Esophagus squamous epithelium (tissue), 5 donors: ENCODE results near the gene ITGB5. TPM values are rescaled to one million over a fixed set of nuclear protein-coding genes. Genes with fewer than 3 reads are reported as not detected.

Source experiments
- DNase-seq: peaks from one replicate; lab custom pipeline; 2025; lab: John Stamatoyannopoulos, UW
- H3K27ac ChIP-seq, 4 donors: fragments of 200-600 bp; sonication (generic); one replicate each; pipeline ENCODE4 v1.5.1; 2016 to 2019; ENCODE audit warnings: mild to moderate bottlenecking in 1 of 4
- H3K27me3 ChIP-seq, 4 donors: fragments of 200-600 bp; sonication (generic); 1 replicate in 3 of 4; 2 replicates in 1 of 4; pipeline versions ENCODE4 v1.5.1 to v1.6.0; 2017 to 2021; ENCODE audit warnings: antibody characterized with exemption in 1 of 4
- H3K36me3 ChIP-seq, 3 donors: fragments of 200-600 bp; sonication (generic); one replicate each; pipeline ENCODE4 v1.5.1; 2016 to 2019
- H3K4me1 ChIP-seq, 3 donors: fragments of 200-600 bp; sonication (generic); one replicate each; pipeline ENCODE4 v1.5.1; 2017 to 2019
- H3K4me3 ChIP-seq, 4 donors: fragments of 200-600 bp; sonication (generic); 1 replicate in 3 of 4; 2 replicates in 1 of 4; pipeline ENCODE4 v1.5.1; 2016 to 2019; ENCODE audit warnings: mild to moderate bottlenecking in 2 of 4, moderate library complexity in 1 of 4
- H3K9me3 ChIP-seq, 3 donors: fragments of 200-600 bp; sonication (generic); one replicate each; pipeline ENCODE4 v1.5.1; 2016 to 2019
- CTCF ChIP-seq, 6 experiments: fragments of 450-650 bp in 4 of 6; fragments of 200-600 bp in 2 of 6; sonication (generic) in 2 of 6; IDR thresholded peaks; one replicate each; pipeline ENCODE4 v1.5.1; 2016 to 2019; ENCODE audit warnings: antibody characterized with exemption in 6 of 6, mild to moderate bottlenecking in 4 of 6, moderate library complexity in 4 of 6
- POLR2A ChIP-seq, 4 donors: fragments of 450-650 bp; IDR thresholded peaks; one replicate each; pipeline ENCODE4 v1.6.1; 2017; ENCODE audit warnings: antibody characterized with exemption in 4 of 4, mild to moderate bottlenecking in 4 of 4, moderate library complexity in 3 of 4
- WGBS, 2 donors: methylation state at CpG; one replicate each; pipeline ENCODE4 v1.1.5; 2018; 5-methylcytosine and 5-hydroxymethylcytosine counted together
- intact Hi-C: fragments of 100-400 bp; cut with DNase I; formaldehyde crosslinking; loops from one replicate; pipeline ENCODE4 v1.15.0; 2022
- total RNA-seq, 4 donors: library from RNA; depleted of rRNA; stranded (reverse); fragments of >200 nt; gene quantifications; one replicate each; pipeline ENCODE4 v1.1.0, GENCODE V29; 2016
- donor health status: DM: yes; HTN: yes; CAD: no.

The ITGB5 gene
- total RNA-seq, 4 donors from 2014 or later = 68.4 to 114 (median 79.7) TPM

DNA sequence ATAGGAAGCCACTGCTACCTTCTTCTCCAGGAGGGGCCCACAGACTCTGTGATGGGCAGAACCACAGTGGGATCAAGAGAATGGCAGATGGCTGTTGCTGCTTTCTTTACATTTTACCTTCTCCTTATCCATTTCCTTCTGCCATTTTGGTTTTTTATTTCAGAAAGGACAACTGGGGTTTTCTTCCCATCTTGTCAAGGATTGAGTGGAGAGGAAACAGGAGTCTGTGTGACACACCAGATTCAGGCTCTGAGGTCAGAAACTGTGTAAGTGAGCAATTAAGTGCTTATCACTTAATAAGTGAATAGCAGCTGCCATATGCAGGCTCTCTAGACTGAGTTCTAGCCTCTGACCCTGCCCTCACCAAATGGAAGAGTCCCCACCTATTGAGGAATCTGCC is 47.3 kb downstream of the ITGB5 start:
- H3K27ac ChIP-seq = peak overlapping the region in 1 of 4 donors; percentile 16

GRCh38 chr3:124838963-124839362 is 48.2 kb downstream of the ITGB5 start:
- Histone ChIP-seq H3K9me3 (no peaks in the 10 kb centered on the region), H3K27me3 (no peaks in the 10 kb centered on the region), H3K4me3 (no peak overlapping the region), H3K36me3 (peaks cover 0 to 50% (median 9%) of the 10 kb centered on the region in 3 donors), H3K4me1 (peaks cover 30 to 57% (median 39%) of the 10 kb centered on the region in 3 donors), H3K27ac (peak overlapping the region in 3 of 4 donors; percentile 2 to 76 (median 76))
- intact Hi-C loops = no loop called here
- WGBS, 2 donors = 26 to 53% methylated on average over 2 to 3 of the region's 3 CpGs
- TF ChIP-seq POLR2A (IDR thresholded peaks at IDR 0.05) = no peak
- TF ChIP-seq CTCF (IDR thresholded peaks at IDR 0.05) = no peak
- DNase-seq = no peak

More for the DNA sequence above, 47.3 kb downstream of the ITGB5 start:
- H3K36me3 ChIP-seq = peaks cover 0 to 50% (median 9%) of the 10 kb centered on the region in 3 donors
- no peak for DNase-seq
- no peaks in the 10 kb centered on the region for H3K27me3 ChIP-seq
- intact Hi-C loops = no loop called here
- no peaks in the 10 kb centered on the region for H3K9me3 ChIP-seq
- TF ChIP-seq POLR2A (IDR thresholded peaks at IDR 0.05) = no peak
- no peak for TF ChIP-seq CTCF (IDR thresholded peaks at IDR 0.05)
- H3K4me1 ChIP-seq = peaks cover 27 to 58% (median 43%) of the 10 kb centered on the region in 3 donors
- no peak overlapping the region for H3K4me3 ChIP-seq

GRCh38 chr3:124837730-124838186 is 49.4 kb downstream of the ITGB5 start:
- intact Hi-C loops = no loop called here
- no peak for TF ChIP-seq CTCF (IDR thresholded peaks at IDR 0.05)
- no peaks in the 10 kb centered on the region for H3K9me3 ChIP-seq
- peak overlapping the region; percentile 64 to 76 (median 72) for H3K27ac ChIP-seq
- 17 to 24% methylated on average over 5 to 6 of the region's 6 CpGs for WGBS, 2 donors
- peaks cover 0 to 48% (median 9%) of the 10 kb centered on the region in 3 donors for H3K36me3 ChIP-seq
- H3K27me3 ChIP-seq = no peaks in the 10 kb centered on the region
- no peak overlapping the region for H3K4me3 ChIP-seq
- H3K4me1 ChIP-seq = peaks cover 30 to 60% (median 34%) of the 10 kb centered on the region in 3 donors
- no peak for DNase-seq

DNA sequence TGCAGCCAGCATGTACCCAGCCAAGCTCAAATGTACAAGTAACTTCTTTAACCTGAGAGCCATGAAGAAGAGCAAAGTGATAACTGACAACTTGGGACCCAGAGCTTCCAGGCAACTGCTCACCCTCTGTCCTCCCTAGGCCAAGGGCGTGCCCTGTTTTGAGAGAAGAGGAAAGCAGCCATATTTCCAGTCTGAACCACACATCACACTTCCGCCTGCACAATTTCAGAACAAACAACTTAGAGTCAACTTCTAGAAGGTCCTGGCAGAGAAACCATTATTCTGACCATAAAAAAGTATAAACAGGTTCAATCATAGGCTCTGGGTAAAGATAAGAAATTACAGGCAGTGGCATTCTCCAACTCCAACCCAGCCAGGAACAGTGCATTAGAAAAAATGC is 50.1 kb downstream of the ITGB5 start:
- H3K27me3 ChIP-seq = no peaks in the 10 kb centered on the region
- H3K9me3 ChIP-seq = no peaks in the 10 kb centered on the region
- H3K27ac ChIP-seq = peak overlapping the region; percentile 55 to 76 (median 72)
- peaks cover 0 to 48% (median 9%) of the 10 kb centered on the region in 3 donors for H3K36me3 ChIP-seq
- TF ChIP-seq CTCF (IDR thresholded peaks at IDR 0.05) = no peak
- TF ChIP-seq POLR2A (IDR thresholded peaks at IDR 0.05) = no peak
- intact Hi-C loops = no loop called here
- WGBS, 2 donors = 42 to 56% methylated on average over 2 of the region's 2 CpGs
- no peak overlapping the region for H3K4me3 ChIP-seq
- H3K4me1 ChIP-seq = peaks cover 30 to 67% (median 39%) of the 10 kb centered on the region in 3 donors
- no peak for DNase-seq

- H3K4me1 ChIP-seq = peaks cover 30 to 73% (median 39%) of the 10 kb centered on the region in 3 donors
- no peaks in the 10 kb centered on the region for H3K27me3 ChIP-seq
- 57 to 82% methylated on average over 1 of the region's 1 CpG for WGBS, 2 donors
- H3K27ac ChIP-seq = peak overlapping the region; percentile 55 to 76 (median 72)
- TF ChIP-seq CTCF (IDR thresholded peaks at IDR 0.05) (no peak), POLR2A (IDR thresholded peaks at IDR 0.05) (no peak)
- H3K4me3 ChIP-seq = no peak overlapping the region
- DNase-seq = no peak
- H3K36me3 ChIP-seq = peaks cover 0 to 47% (median 5%) of the 10 kb centered on the region in 3 donors
- intact Hi-C loops = no loop called here
- H3K9me3 ChIP-seq = no peaks in the 10 kb centered on the region
Observed at GRCh38 chr3:124836448-124836847, 50.7 kb downstream of the ITGB5 start.
